Dedifferentiated amniotic fluid mesenchymal stem cell (primary cell): Measurements from ENCODE around the gene ARFRP1.

Experiments used
- DNase-seq: peaks from one replicate; pipeline ENCODE4 v3.0.0-alpha.2; 2016; ENCODE audit errors: extremely low spot score

The ARFRP1 gene

GRCh38 chr20:63743210-63743970 lies 35.6 kb upstream of the ARFRP1 start:
- no peak for DNase-seq

GRCh38 chr20:63742381-63743024 lies 34.7 kb upstream of the ARFRP1 start:
- no peak for DNase-seq

GRCh38 chr20:63741676-63742380 lies 34.1 kb upstream of the ARFRP1 start:
- DNase-seq = no peak

- DNase-seq = no peak
Measured at GRCh38 chr20:63741354-63741675, 33.5 kb upstream of the ARFRP1 start.

- peak; percentile 77 for DNase-seq
Measured at GRCh38 chr20:63740627-63741353, 33.0 kb upstream of the ARFRP1 start.

GRCh38 chr20:63740070-63740626 lies 32.4 kb upstream of the ARFRP1 start:
- no peak for DNase-seq

GRCh38 chr20:63739130-63740069 lies 31.6 kb upstream of the ARFRP1 start, which contains the start of gene SLC2A4RG:
Gene SLC2A4RG (plus strand): TSS chr20:63739776. CDS start chr20:63739913, 137 bp downstream.
- peak; percentile 55 for DNase-seq

- DNase-seq = no peak
Measured at GRCh38 chr20:63738687-63739129, 30.9 kb upstream of the ARFRP1 start.

GRCh38 chr20:63737945-63738686 lies 30.3 kb upstream of the ARFRP1 start:
- no peak for DNase-seq

GRCh38 chr20:63737695-63737944 lies 29.8 kb upstream of the ARFRP1 start:
- DNase-seq = no peak

GRCh38 chr20:63736893-63737694 lies 29.3 kb upstream of the ARFRP1 start:
- no peak for DNase-seq

- DNase-seq = no peak
Measured at GRCh38 chr20:63735859-63736718, 28.3 kb upstream of the ARFRP1 start, which contains the start of gene LIME1. Gene LIME1 (plus strand): TSS chr20:63736664. CDS start chr20:63737550, 886 bp downstream.

- DNase-seq = no peak
Measured at GRCh38 chr20:63734946-63735858, 27.4 kb upstream of the ARFRP1 start.

GRCh38 chr20:63734111-63734945 lies 26.6 kb upstream of the ARFRP1 start:
- no peak for DNase-seq

- DNase-seq = no peak
Measured at GRCh38 chr20:63733579-63734081, 25.9 kb upstream of the ARFRP1 start.

GRCh38 chr20:63733117-63733516 lies 25.3 kb upstream of the ARFRP1 start:
- no peak for DNase-seq
